ENCODE results near the gene PEA15. TPM values are rescaled to one million over a fixed set of nuclear protein-coding genes. Genes with fewer than 3 reads are reported as not detected.
A peak's percentile ranks its signal among the peaks of the same experiment; 100 is the strongest.

PEA15 gene
- total and polyA plus RNA-seq, 2 experiments from 2014 or later = 368 to 638 TPM

GRCh38 chr1:160189649-160190625, 15.2 kb upstream of the PEA15 start, which contains the start of gene CASQ1:
TSS of gene CASQ1 (plus strand) at chr1:160190575. CDS start at chr1:160190752, 177 bp downstream.
- Histone ChIP-seq H3K9me3 (ENCODE audit: low read depth) (no peaks in the 10 kb centered on the region), H3K27me3 (replicated peaks; ENCODE audit: insufficient read depth) (no peaks in the 10 kb centered on the region), H3K36me3 (ENCODE audit: low read depth) (no peaks in the 10 kb centered on the region), H2AFZ (no peak within 1 kb of the TSS), H3K9ac (no peak within 1 kb of the TSS), H3K9me2 (ENCODE audit: insufficient read depth) (no peaks in the 10 kb centered on the region), H3K4me2 (ENCODE audit: unreplicated experiment) (no peak within 1 kb of the TSS), H3K4me3 (no peak within 1 kb of the TSS), H3K4me1 (ENCODE audit: insufficient read depth) (peaks cover 9% of the 10 kb centered on the region), H3F3A (ENCODE audit: insufficient read depth) (no peaks in the 10 kb centered on the region), H3K79me2 (ENCODE audit: insufficient read depth) (no peaks in the 10 kb centered on the region), H3K27ac (no peak within 1 kb of the TSS), H4K20me1 (ENCODE audit: insufficient read depth) (no peaks in the 10 kb centered on the region)
- in situ Hi-C loops (cut with MboI) = no loop called here
- WGBS, 2 experiments (ENCODE audit: low coverage in 1 of 2, low lambda C conversion rate in 2 of 2, missing lambda C conversion rate in 2 of 2) = 49 to 57% methylated on average over 14 to 15 of the region's 15 CpGs
- peak; percentile 64 for DNase-seq
- TF ChIP-seq EZH2 (IDR thresholded peaks at IDR 0.05; ENCODE audit: insufficient read depth, poor library complexity, severe bottlenecking) (no peak), EZH2phosphoT487 (IDR thresholded peaks at IDR 0.05; ENCODE audit: insufficient read depth, low read depth) (no peak)

- Histone ChIP-seq H3K4me2 (ENCODE audit: unreplicated experiment) (no peak overlapping the region), H3K79me2 (ENCODE audit: insufficient read depth) (no peaks in the 10 kb centered on the region), H3K36me3 (ENCODE audit: low read depth) (no peaks in the 10 kb centered on the region), H3K27ac (no peak overlapping the region), H3K4me3 (no peak overlapping the region), H3K9ac (no peak overlapping the region), H4K20me1 (ENCODE audit: insufficient read depth) (no peaks in the 10 kb centered on the region), H2AFZ (no peak overlapping the region), H3K4me1 (ENCODE audit: insufficient read depth) (peaks cover 9% of the 10 kb centered on the region), H3K9me3 (ENCODE audit: low read depth) (no peaks in the 10 kb centered on the region), H3K27me3 (replicated peaks; ENCODE audit: insufficient read depth) (no peaks in the 10 kb centered on the region), H3K9me2 (ENCODE audit: insufficient read depth) (no peaks in the 10 kb centered on the region), H3F3A (ENCODE audit: insufficient read depth) (no peaks in the 10 kb centered on the region)
- no peak for DNase-seq
- TF ChIP-seq EZH2phosphoT487 (IDR thresholded peaks at IDR 0.05; ENCODE audit: insufficient read depth, low read depth) (no peak), EZH2 (IDR thresholded peaks at IDR 0.05; ENCODE audit: insufficient read depth, poor library complexity, severe bottlenecking) (no peak)
- in situ Hi-C loops (cut with MboI) = no loop called here
- 88 to 98% methylated on average over 3 of the region's 3 CpGs for WGBS, 2 experiments (ENCODE audit: low coverage in 1 of 2, low lambda C conversion rate in 2 of 2, missing lambda C conversion rate in 2 of 2)
These were observed 13.4 kb upstream of the PEA15 start for GRCh38 chr1:160191756-160192155.

- H2AFZ ChIP-seq = no peak overlapping the region
- no peak overlapping the region for H3K9ac ChIP-seq
- no peaks in the 10 kb centered on the region for H3F3A ChIP-seq (ENCODE audit: insufficient read depth)
- no peak overlapping the region for H3K27ac ChIP-seq
- H3K4me3 ChIP-seq = no peak overlapping the region
- H3K9me2 ChIP-seq (ENCODE audit: insufficient read depth) = no peaks in the 10 kb centered on the region
- DNase-seq = no peak
- H4K20me1 ChIP-seq (ENCODE audit: insufficient read depth) = no peaks in the 10 kb centered on the region
- TF ChIP-seq EZH2phosphoT487 (IDR thresholded peaks at IDR 0.05; ENCODE audit: insufficient read depth, low read depth) (no peak), EZH2 (IDR thresholded peaks at IDR 0.05; ENCODE audit: insufficient read depth, poor library complexity, severe bottlenecking) (no peak)
- no peaks in the 10 kb centered on the region for H3K79me2 ChIP-seq (ENCODE audit: insufficient read depth)
- H3K4me2 ChIP-seq (ENCODE audit: unreplicated experiment) = no peak overlapping the region
- no peaks in the 10 kb centered on the region for H3K9me3 ChIP-seq (ENCODE audit: low read depth)
- in situ Hi-C loops (cut with MboI) = no loop called here
- H3K36me3 ChIP-seq (ENCODE audit: low read depth) = no peaks in the 10 kb centered on the region
- H3K27me3 ChIP-seq (replicated peaks; ENCODE audit: insufficient read depth) = no peaks in the 10 kb centered on the region
- H3K4me1 ChIP-seq (ENCODE audit: insufficient read depth) = peaks cover 9% of the 10 kb centered on the region
These were observed 12.9 kb upstream of the PEA15 start for GRCh38 chr1:160192234-160192633.

- peak overlapping the region; percentile 59 for H3K4me2 ChIP-seq (ENCODE audit: unreplicated experiment)
- H3F3A ChIP-seq (ENCODE audit: insufficient read depth) = no peaks in the 10 kb centered on the region
- H3K27me3 ChIP-seq (replicated peaks; ENCODE audit: insufficient read depth) = no peaks in the 10 kb centered on the region
- H3K9ac ChIP-seq = peak overlapping the region; percentile 39; the same call in 1 of the 2 replicates
- no peaks in the 10 kb centered on the region for H3K36me3 ChIP-seq (ENCODE audit: low read depth)
- in situ Hi-C loops (cut with MboI) = no loop called here
- WGBS, 2 experiments (ENCODE audit: low coverage in 1 of 2, low lambda C conversion rate in 2 of 2, missing lambda C conversion rate in 2 of 2) = 18 to 26% methylated on average over 15 to 16 of the region's 16 CpGs
- H2AFZ ChIP-seq = peak overlapping the region; percentile 53
- H3K79me2 ChIP-seq (ENCODE audit: insufficient read depth) = no peaks in the 10 kb centered on the region
- no peak overlapping the region for H3K4me3 ChIP-seq
- H4K20me1 ChIP-seq (ENCODE audit: insufficient read depth) = no peaks in the 10 kb centered on the region
- H3K9me2 ChIP-seq (ENCODE audit: insufficient read depth) = no peaks in the 10 kb centered on the region
- peak overlapping the region; percentile 23; the same call in 1 of the 2 replicates for H3K27ac ChIP-seq
- DNase-seq = peak; percentile 95
- H3K9me3 ChIP-seq (ENCODE audit: low read depth) = no peaks in the 10 kb centered on the region
- peaks cover 9% of the 10 kb centered on the region for H3K4me1 ChIP-seq (ENCODE audit: insufficient read depth)
- no peak for TF ChIP-seq EZH2 (IDR thresholded peaks at IDR 0.05; ENCODE audit: insufficient read depth, poor library complexity, severe bottlenecking)
- no peak for TF ChIP-seq EZH2phosphoT487 (IDR thresholded peaks at IDR 0.05; ENCODE audit: insufficient read depth, low read depth)
These were observed 11.9 kb upstream of the PEA15 start for GRCh38 chr1:160193091-160193819.

Measured in GM23248 (cell line).